Uterus (tissue), 2 donors: ENCODE data around the gene ANXA4.

ENCODE experiments used
- CTCF ChIP-seq, 4 experiments: fragments of 200-600 bp in 2 of 4; fragments of 450-650 bp in 2 of 4; sonication (generic) in 2 of 4; IDR thresholded peaks; one replicate each; pipeline ENCODE4 v1.5.1; 2016 to 2019; ENCODE audit warnings: antibody characterized with exemption in 4 of 4, mild to moderate bottlenecking in 2 of 4, moderate library complexity in 1 of 4
- POLR2A ChIP-seq, 2 donors: fragments of 450-650 bp; IDR thresholded peaks; one replicate each; pipeline ENCODE4 v1.6.1; 2016; ENCODE audit warnings: antibody characterized with exemption in 2 of 2, mild to moderate bottlenecking in 1 of 2, moderate library complexity in 1 of 2

- TF ChIP-seq CTCF (IDR thresholded peaks at IDR 0.05) (no peak), POLR2A (IDR thresholded peaks at IDR 0.05) (no peak)
Observed at GRCh38 chr2:69734854-69735544, 6.9 kb upstream of the ANXA4 start.
